Measurements from ENCODE around the gene MEF2C. TPM values are rescaled to one million over a fixed set of nuclear protein-coding genes. Genes with fewer than 3 reads are reported as not detected.

The MEF2C gene
- total RNA-seq, 4 donors from 2014 or later: 17.3 to 58.0 (median 23.5) TPM

GRCh38 chr5:88685591-88686541, 197.1 kb downstream of the MEF2C start:
- TF ChIP-seq POLR2A (IDR thresholded peaks at IDR 0.05) (no peak), CTCF (IDR thresholded peaks at IDR 0.05) (no peak), POLR2AphosphoS5 (IDR thresholded peaks at IDR 0.05) (no peak), EP300 (IDR thresholded peaks at IDR 0.05; ENCODE audit: low read depth) (no peak)
- H3K27ac ChIP-seq: no peak overlapping the region
- no peaks in the 10 kb centered on the region for H3K36me3 ChIP-seq
- intact Hi-C loops (cut with DNase I; ENCODE audit: low total_unique reads) (loop anchor here (5.0 kb wide), 1 partner anchor 544 kb away; no protein-coding TSS in a partner anchor), in situ Hi-C loops (cut with MboI; ENCODE audit: low pct_ligation_motif_present in 1 of 4, low pct_unique_long_range_greater_than_20kb in 1 of 4, low sequenced_read_pairs in 3 of 4) (loop anchor here in 3 of 4 donors (10.0 to 25.0 kb wide), 4 partner anchors 541 to 1274 kb away; partner anchors contain the start of gene CCNH (in 1 of the 3))
- no peak for DNase-seq
- 10 to 15% methylated on average over 15 to 23 of the region's 23 CpGs for WGBS, 2 donors (ENCODE audit: low coverage in 1 of 2)
- peaks cover 5 to 18% (median 9%) of the 10 kb centered on the region in 4 donors for H3K4me1 ChIP-seq
- H3K9me3 ChIP-seq: no peaks in the 10 kb centered on the region
- H3K27me3 ChIP-seq: peaks cover 100% of the 10 kb centered on the region
- H3K4me3 ChIP-seq: no peak overlapping the region

GRCh38 chr5:88683506-88684135, 199.4 kb downstream of the MEF2C start:
- Histone ChIP-seq H3K9me3 (no peaks in the 10 kb centered on the region), H3K4me3 (no peak overlapping the region), H3K27me3 (peaks cover 100% of the 10 kb centered on the region), H3K36me3 (no peaks in the 10 kb centered on the region), H3K27ac (no peak overlapping the region), H3K4me1 (peaks cover 0 to 16% (median 11%) of the 10 kb centered on the region in 4 donors)
- intact Hi-C loops (cut with DNase I; ENCODE audit: low total_unique reads): no loop called here
- no peak for TF ChIP-seq POLR2A (IDR thresholded peaks at IDR 0.05)
- no peak for TF ChIP-seq CTCF (IDR thresholded peaks at IDR 0.05)
- in situ Hi-C loops (cut with MboI; ENCODE audit: low pct_ligation_motif_present in 1 of 4, low pct_unique_long_range_greater_than_20kb in 1 of 4, low sequenced_read_pairs in 3 of 4): loop anchor here in 3 of 4 donors (10.0 to 25.0 kb wide), 4 partner anchors 539 to 1271 kb away; partner anchors contain the start of gene CCNH (in 1 of the 3)
- DNase-seq: no peak
- WGBS, 2 donors (ENCODE audit: low coverage in 1 of 2): 0 to 7% methylated on average over 1 to 31 of the region's 31 CpGs

GRCh38 chr5:88682881-88683361, 200.1 kb downstream of the MEF2C start:
- Histone ChIP-seq H3K9me3 (no peaks in the 10 kb centered on the region), H3K27me3 (peaks cover 100% of the 10 kb centered on the region), H3K4me1 (peaks cover 0 to 16% (median 11%) of the 10 kb centered on the region in 4 donors), H3K36me3 (no peaks in the 10 kb centered on the region), H3K4me3 (no peak overlapping the region), H3K27ac (no peak overlapping the region)
- in situ Hi-C loops (cut with MboI; ENCODE audit: low pct_ligation_motif_present in 1 of 4, low pct_unique_long_range_greater_than_20kb in 1 of 4, low sequenced_read_pairs in 3 of 4): loop anchor here in 3 of 4 donors (10.0 to 25.0 kb wide), 4 partner anchors 538 to 1271 kb away; partner anchors contain the start of gene CCNH (in 1 of the 3)
- intact Hi-C loops (cut with DNase I; ENCODE audit: low total_unique reads): no loop called here
- TF ChIP-seq POLR2A (IDR thresholded peaks at IDR 0.05) (no peak), POLR2AphosphoS5 (IDR thresholded peaks at IDR 0.05) (no peak), CTCF (IDR thresholded peaks at IDR 0.05) (no peak), EP300 (IDR thresholded peaks at IDR 0.05; ENCODE audit: low read depth) (no peak)
- WGBS, 2 donors (ENCODE audit: low coverage in 1 of 2): 15% methylated on average over 5 of the region's 5 CpGs; no CpG with 5 or more reads in 1 of the 2 donors
- DNase-seq: no peak

GRCh38 chr5:88682131-88682530, 200.9 kb downstream of the MEF2C start:
- Histone ChIP-seq H3K4me1 (peaks cover 0 to 16% (median 11%) of the 10 kb centered on the region in 4 donors), H3K4me3 (no peak overlapping the region), H3K9me3 (no peaks in the 10 kb centered on the region), H3K27me3 (peaks cover 100% of the 10 kb centered on the region), H3K27ac (no peak overlapping the region), H3K36me3 (no peaks in the 10 kb centered on the region)
- 27% methylated on average over 1 of the region's 1 CpG for WGBS, 2 donors (ENCODE audit: low coverage in 1 of 2)
- in situ Hi-C loops (cut with MboI; ENCODE audit: low pct_ligation_motif_present in 1 of 4, low pct_unique_long_range_greater_than_20kb in 1 of 4, low sequenced_read_pairs in 3 of 4) (loop anchor here in 3 of 4 donors (10.0 to 25.0 kb wide), 4 partner anchors 537 to 1270 kb away; partner anchors contain the start of gene CCNH (in 1 of the 3)), intact Hi-C loops (cut with DNase I; ENCODE audit: low total_unique reads) (no loop called here)
- no peak for TF ChIP-seq CTCF (IDR thresholded peaks at IDR 0.05)
- no peak for TF ChIP-seq EP300 (IDR thresholded peaks at IDR 0.05; ENCODE audit: low read depth)
- TF ChIP-seq POLR2A (IDR thresholded peaks at IDR 0.05): no peak
- TF ChIP-seq POLR2AphosphoS5 (IDR thresholded peaks at IDR 0.05): no peak
- DNase-seq: no peak
